Activated T-helper 9 cell treated with anti-CD3 and anti-CD28 coated beads, Interleukin-2, amount 50 U/mL, for 16 hours (primary cell): ENCODE results near the gene RAB3B.
"Not testable (repeated sequence)": the region's sequence is repeated elsewhere in the genome, so short reads cannot be mapped to it uniquely, and the experiment has no call there.

Experiments
- DNase-seq: peaks from one replicate; pipeline ENCODE4 v3.0.0-alpha.2; 2020; ENCODE audit warnings: low read depth

Gene RAB3B, protein sequence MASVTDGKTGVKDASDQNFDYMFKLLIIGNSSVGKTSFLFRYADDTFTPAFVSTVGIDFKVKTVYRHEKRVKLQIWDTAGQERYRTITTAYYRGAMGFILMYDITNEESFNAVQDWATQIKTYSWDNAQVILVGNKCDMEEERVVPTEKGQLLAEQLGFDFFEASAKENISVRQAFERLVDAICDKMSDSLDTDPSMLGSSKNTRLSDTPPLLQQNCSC

GRCh38 chr1:51990478-51990965, at the start of gene RAB3B:
TSS of gene RAB3B (minus strand) at chr1:51990700. CDS start at chr1:51977117, 13,583 bp downstream.
- peak; percentile 72 for DNase-seq

GRCh38 chr1:52037909-52038308, 47.4 kb upstream of the RAB3B start:
- no peak for DNase-seq

DNA sequence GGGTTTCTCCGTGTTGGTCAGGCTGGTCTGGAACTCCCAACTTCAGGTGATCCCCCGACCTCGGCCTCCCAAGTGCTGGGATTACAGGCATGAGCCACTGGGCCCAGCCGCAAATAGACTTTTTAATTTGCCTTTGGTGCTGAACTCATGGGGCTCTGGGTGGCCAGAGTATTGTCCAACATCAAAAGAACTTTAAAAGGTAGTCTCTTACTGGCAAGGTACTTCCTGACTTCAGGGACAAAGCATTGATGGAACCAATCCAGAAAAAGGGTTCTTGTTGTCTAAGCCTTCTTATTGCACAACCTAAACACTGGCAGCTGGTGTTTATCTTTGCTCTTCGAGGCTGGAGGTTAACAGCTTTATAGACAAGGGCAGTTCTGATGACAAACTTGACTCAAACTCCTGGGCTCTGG, 46.9 kb upstream of the RAB3B start:
- no peak for DNase-seq

DNA sequence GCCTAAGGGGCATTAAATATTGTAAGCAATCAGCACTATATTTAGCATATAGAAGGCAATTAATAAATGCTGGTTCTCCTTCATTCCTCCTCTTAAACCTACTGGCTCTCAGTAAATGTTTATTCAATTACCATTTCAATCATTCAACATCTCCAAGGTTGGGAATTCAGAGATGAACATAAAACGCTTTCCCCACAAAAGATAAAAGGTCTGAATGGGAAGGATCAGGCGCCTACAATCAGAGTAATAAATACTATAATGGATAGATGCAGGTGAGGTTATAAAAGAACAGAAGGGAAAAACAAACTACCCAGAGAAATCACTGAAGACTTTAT, 43.5 kb upstream of the RAB3B start:
- no peak for DNase-seq

DNA sequence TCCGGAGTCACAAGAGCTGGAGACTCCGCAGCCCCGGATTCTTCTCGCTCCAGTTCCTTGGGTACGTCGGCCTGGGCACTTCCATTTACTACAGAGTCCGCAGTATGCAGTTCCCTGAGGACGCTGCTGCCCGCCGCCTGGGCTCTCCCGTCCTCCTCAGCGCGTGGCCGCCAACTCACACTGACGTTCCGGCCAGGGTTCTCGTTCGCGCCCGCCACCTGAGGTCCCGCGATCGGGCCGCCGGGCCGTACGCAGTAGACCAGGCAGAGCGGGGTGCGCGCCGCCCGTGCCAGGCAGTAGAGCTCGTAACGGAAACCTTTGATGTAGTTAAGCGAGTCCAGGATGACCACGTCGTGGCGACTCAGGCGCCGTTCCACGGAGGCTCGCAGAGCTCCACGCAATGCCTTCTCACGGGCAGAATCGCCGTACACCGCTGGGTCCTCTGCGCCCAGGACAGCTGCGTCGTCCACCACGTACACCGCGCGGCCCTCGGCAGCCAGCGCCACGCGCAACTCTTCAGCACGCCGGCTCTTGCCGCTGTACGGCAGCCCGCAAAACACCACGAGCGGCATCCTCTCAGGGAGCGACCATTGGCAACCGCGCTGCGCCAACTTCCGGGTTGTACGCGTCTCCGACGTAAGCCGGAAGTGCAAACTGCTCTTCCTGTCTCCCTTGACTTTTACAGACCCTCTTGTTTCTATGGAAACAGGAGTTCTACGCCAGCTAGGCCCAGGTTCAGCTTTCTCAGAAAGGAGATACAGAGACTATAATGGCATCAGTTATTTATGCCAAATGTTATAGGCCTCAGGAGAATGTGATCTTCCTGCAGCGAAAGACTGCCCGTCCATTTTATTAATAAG, 42.9 kb upstream of the RAB3B start, which contains the start of gene KTI12:
KTI12 (minus strand) TSS at position 621 of the 860 bp plus-strand sequence; CDS start at position 572, 49 bp downstream.
- peak; percentile 79 for DNase-seq

DNA sequence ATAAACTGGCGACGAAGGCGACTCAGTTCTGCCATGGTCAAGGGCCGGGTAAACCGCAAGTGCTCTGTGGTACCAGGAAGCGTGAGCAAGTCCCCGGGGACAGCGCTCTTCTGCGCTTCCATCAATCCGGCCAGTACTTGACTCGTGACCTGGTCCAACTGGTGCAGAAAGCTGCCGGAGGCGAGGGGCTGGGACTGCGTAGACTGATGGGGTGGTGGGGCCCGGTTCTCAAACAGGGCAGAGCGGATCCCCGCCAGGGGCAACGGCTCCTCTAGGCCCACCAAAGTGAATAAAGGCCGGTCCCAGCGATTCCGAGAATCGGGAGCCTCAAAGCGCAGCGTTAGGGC, 42.3 kb upstream of the RAB3B start:
- no peak for DNase-seq

- no peak for DNase-seq
Observed at GRCh38 chr1:52032124-52032784, 41.8 kb upstream of the RAB3B start.

DNA sequence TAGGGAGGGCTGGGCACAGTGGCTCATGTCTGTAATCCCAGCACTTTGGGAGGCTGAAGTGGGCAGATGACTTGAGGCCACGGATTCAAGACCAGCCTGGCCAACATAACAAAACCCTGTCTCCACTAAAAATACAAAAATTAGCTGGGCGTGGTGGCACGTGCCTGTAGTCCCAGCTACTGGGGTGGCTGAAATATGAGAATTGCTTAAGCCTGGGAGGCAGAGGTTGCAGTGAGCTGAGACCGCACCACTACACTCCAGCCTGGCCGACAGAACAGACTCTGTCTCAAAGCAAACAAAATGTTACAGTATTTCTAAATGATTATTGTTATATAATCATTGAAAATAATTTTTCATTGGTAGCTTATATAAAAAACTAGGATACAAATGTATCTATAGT, 38.3 kb upstream of the RAB3B start:
- DNase-seq, result not testable (repeated sequence)

DNA sequence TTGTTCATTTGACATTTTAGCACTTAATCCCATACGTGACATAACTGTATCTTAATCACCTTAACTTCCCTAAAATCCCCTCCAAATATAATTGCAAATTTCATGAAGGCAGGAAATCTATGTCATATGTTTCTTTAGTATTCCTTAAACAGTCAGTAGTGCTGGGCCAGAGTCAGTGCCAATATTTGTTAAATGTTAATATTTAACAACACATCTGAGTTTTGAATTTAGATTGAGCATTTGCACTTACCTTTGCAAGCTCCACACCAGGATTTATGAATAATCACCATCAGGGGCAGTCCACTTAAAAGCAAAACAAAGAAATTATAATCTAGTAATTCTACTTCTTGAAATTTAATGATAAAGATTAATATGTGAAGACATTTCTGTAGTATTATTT, 37.8 kb upstream of the RAB3B start:
- DNase-seq, result no peak

- DNase-seq, result no peak
Observed at GRCh38 chr1:52026278-52026677, 35.8 kb upstream of the RAB3B start.

DNA sequence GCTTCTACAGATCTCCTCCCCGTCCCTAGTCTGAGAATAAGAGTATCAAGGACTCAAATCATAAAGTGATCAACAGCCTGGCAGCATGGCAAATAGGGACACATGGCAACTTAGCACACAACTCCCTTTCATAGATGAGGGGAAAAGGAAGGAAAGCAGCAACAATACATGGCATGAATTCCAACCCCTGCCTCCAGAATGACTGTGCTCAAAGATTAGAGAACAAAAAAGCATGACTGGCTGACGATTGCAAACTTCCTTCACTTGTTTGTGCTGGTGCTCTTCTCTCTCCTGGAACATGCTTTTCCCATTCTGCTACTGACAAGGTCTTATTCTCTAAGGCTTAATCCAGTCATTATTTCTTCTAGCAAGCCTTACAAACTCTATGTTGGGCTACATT, 31.6 kb upstream of the RAB3B start:
- no peak for DNase-seq

- no peak for DNase-seq
Observed at GRCh38 chr1:52008071-52008809, 17.7 kb upstream of the RAB3B start.

DNA sequence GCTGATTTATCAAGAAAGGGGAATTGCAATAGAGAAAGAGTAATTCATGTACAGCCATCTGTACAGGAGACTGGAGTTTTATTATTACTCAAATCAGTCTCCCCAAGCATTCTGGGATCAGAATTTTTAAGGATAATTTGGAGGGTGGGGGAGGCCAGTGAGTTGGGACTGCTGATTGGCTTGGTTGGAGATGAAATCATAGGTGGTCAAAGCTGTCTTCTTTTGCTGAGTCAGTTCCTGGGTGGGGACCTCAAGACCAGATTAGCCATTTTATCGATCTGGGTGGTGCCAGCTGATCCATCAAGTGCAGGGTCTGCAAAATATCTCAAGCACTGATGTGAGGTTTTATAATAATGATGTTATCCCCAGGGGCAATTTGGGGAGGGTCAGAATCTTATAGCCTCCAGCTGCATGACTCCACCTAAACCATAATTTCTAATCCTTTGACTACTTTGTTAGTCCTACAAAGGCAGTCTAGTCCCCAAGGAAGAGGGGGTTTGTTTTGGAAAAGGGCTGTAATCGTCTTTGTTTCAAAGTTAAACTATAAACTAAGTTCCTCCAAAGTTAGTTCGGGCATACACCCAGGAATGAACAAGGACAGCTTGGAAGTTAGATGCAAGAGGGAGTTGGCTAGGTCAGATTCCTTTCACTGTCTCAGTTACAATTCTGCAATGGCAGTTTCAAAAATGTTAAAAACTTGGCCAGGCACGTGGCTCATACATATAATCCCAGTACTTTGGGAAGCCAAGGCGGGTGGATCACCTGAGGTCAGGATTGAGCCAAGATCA, 16.9 kb upstream of the RAB3B start:
- no peak for DNase-seq

DNA sequence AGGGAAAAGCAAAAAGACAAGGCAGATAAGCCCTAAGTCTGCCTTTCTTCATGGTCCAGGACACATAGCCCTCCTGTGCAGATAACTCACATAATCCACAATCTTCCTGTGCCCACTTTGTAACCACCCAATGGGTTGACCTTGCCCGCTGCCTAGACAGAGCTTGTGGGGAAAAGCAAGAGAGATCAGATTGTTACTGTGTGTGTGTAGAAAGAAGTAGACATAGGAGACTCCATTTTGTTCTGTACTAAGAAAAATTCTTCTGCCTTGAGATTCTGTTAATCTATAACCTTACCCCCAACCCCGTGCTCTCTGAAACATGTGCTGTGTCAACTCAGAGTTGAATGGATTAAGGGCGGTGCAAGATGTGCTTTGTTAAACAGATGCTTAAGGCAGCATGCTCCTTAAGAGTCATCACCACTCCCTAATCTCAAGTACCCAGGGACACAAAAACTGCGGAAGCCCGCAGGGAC, 15.6 kb upstream of the RAB3B start:
- DNase-seq, result not testable (repeated sequence)

- DNase-seq, result not testable (repeated sequence)
Observed at GRCh38 chr1:52005548-52005947, 15.0 kb upstream of the RAB3B start.

DNA sequence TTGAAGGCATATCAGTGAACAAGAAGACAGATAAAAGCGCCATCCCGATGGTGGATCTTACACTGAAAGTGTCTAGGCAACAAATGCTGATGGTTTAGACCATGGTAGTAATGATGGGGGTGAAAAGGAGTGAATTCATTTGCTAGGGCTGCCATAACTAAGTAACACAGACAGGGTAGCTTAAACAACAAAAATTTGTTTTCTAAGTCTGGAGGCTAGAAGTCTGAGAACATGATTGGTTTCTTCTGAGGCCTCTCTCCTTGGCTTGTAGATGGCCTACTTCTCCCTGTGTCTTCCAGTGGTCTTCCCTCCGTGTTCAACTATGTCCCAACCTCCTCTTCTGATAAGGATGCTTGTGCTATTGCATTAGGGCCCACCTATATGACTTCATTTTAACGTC, 13.4 kb upstream of the RAB3B start:
- DNase-seq, result no peak

DNA sequence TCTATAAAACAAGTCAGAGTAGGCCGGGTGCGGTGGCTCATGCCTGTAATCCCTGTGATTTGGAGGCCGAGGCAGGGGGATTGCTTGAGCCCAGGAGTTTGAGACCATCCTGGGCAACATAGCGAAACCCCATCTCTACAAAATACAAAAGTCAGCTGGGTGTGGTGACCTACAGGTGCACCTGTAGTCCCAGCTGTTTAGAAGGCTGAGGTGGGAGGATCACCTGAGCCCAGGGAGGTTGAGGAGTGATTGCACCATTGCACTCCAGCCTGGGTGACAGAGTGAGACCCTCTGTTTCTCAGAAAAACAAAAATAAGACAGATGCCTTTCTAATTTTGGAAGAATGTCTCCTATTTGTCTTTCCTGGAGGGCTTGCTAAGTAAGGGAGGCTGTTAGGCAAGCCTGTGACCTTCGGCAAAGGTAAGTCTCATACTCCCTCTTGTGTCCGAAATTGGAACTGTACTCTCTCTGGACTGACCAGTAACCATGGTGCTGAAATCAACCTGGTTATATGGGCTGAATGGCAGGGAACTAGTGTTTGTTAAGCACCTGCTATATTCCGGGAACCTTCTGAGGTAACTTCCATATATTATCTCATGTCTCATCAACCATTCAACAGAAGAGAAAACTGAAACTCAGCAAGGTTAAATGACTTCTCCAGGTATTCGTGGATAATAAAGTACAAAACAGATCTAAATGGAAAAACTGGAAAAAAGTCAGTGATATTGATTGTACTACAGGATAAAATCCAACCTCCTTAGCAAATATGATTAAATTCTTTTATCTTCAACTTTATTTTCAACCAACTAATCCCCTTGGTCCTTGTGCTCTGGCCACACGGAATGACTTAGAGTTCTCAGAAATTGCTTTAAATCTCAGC, 11.8 kb upstream of the RAB3B start:
- peak; percentile 4 for DNase-seq

DNA sequence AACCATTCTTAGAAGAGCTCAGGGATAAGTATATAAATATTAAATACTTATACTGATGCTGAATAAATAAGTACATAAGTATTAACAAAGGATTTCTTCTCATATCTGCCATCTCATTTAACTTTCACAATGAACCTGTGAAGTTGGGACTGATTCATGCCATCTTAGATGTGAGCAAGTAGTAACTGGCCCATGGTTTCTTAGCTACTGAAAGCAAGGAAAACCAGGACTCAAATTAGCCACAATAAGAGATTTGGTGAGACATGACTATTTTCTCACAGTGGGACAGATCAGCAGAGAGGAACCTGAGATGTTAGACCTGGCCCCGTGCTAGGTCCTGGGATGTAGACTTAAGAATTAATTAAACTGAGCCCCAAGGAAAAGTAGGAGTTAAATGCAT, 8.2 kb upstream of the RAB3B start:
- DNase-seq, result no peak

GRCh38 chr1:51997974-51998382, 7.5 kb upstream of the RAB3B start:
- no peak for DNase-seq
